ENCODE data around the gene DYNC2H1. TPM values are rescaled to one million over a fixed set of nuclear protein-coding genes. Genes with fewer than 3 reads are reported as not detected.
"Not testable (repeated sequence)": the region's sequence is repeated elsewhere in the genome, so short reads cannot be mapped to it uniquely, and the experiment has no call there.

The DYNC2H1 gene
- total RNA-seq, 1 experiment from 2014 or later: 17.2 TPM

GRCh38 chr11:103114836-103115235 is 5.6 kb downstream of the DYNC2H1 start:
- Mint-ChIP-seq H3K36me3 (peaks cover 8% of the 10 kb centered on the region), H3K4me3 (no peak overlapping the region), H3K4me1 (peaks cover 5% of the 10 kb centered on the region; the same call in 1 of the 2 replicates), H3K27ac (no peak overlapping the region), H3K27me3 (ENCODE audit: low read depth) (no peaks in the 10 kb centered on the region), H3K9me3 (no peaks in the 10 kb centered on the region)
- CTCF ChIA-PET: no interaction called here
- ATAC-seq (no peak), DNase-seq (ENCODE audit: low spot score) (no peak)
- POLR2A ChIA-PET: no interaction called here
- TF ChIP-seq USF2 (CRISPR knock-in tag; IDR thresholded peaks at IDR 0.05): no peak

GRCh38 chr11:103125462-103125861 is 16.2 kb downstream of the DYNC2H1 start:
- POLR2A ChIA-PET: no interaction called here
- Mint-ChIP-seq H3K4me1 (no peaks in the 10 kb centered on the region), H3K27ac (no peak overlapping the region), H3K27me3 (ENCODE audit: low read depth) (no peaks in the 10 kb centered on the region), H3K9me3 (no peaks in the 10 kb centered on the region), H3K4me3 (no peak overlapping the region), H3K36me3 (peaks cover 5% of the 10 kb centered on the region)
- no peak for ATAC-seq
- CTCF ChIA-PET: no interaction called here
- no peak for DNase-seq (ENCODE audit: low spot score)
- TF ChIP-seq ZNF416 (CRISPR knock-in tag; IDR thresholded peaks at IDR 0.05) (no peak), NR2C2 (CRISPR knock-in tag; IDR thresholded peaks at IDR 0.05) (no peak), PRDM15 (CRISPR knock-in tag; IDR thresholded peaks at IDR 0.05) (no peak), ZNF263 (CRISPR knock-in tag; IDR thresholded peaks at IDR 0.05; ENCODE audit: low read depth) (no peak), NR1H2 (CRISPR knock-in tag; IDR thresholded peaks at IDR 0.05) (no peak)

- H3K4me1 Mint-ChIP-seq; CTCF ChIA-PET; H3K27ac Mint-ChIP-seq; H3K27me3 Mint-ChIP-seq (ENCODE audit: low read depth); H3K4me3 Mint-ChIP-seq; POLR2A ChIA-PET; ATAC-seq; DNase-seq (ENCODE audit: low spot score): not testable (repeated sequence)
- Mint-ChIP-seq H3K9me3 (peaks cover 18% of the 10 kb centered on the region), H3K36me3 (peaks cover 27% of the 10 kb centered on the region)
Measured at GRCh38 chr11:103141986-103142385, 32.8 kb downstream of the DYNC2H1 start.

GRCh38 chr11:103147627-103148026 is 38.4 kb downstream of the DYNC2H1 start:
- no peaks in the 10 kb centered on the region; the same call in 1 of the 2 replicates for H3K36me3 Mint-ChIP-seq
- no peaks in the 10 kb centered on the region for H3K4me1 Mint-ChIP-seq
- no peaks in the 10 kb centered on the region for H3K9me3 Mint-ChIP-seq
- H3K4me3 Mint-ChIP-seq: no peak overlapping the region
- DNase-seq (ENCODE audit: low spot score) (no peak), ATAC-seq (no peak)
- no peak for TF ChIP-seq FOXP4 (CRISPR knock-in tag; IDR thresholded peaks at IDR 0.05)
- TF ChIP-seq ZMAT4 (CRISPR knock-in tag; IDR thresholded peaks at IDR 0.05): no peak
- no peak for TF ChIP-seq TEAD1 (CRISPR knock-in tag; IDR thresholded peaks at IDR 0.05)
- no peak for TF ChIP-seq MAX (CRISPR knock-in tag; IDR thresholded peaks at IDR 0.05)
- no peak for TF ChIP-seq SMAD4 (CRISPR knock-in tag; IDR thresholded peaks at IDR 0.05)
- TF ChIP-seq PREB (CRISPR knock-in tag; IDR thresholded peaks at IDR 0.05; ENCODE audit: borderline replicate concordance): no peak
- ChIA-PET CTCF (no interaction called here), POLR2A (no interaction called here)
- H3K27me3 Mint-ChIP-seq (ENCODE audit: low read depth): no peaks in the 10 kb centered on the region
- no peak overlapping the region for H3K27ac Mint-ChIP-seq

Measured in WTC11 (cell line).